ENCODE results near the gene GALNS. TPM values are rescaled to one million over a fixed set of nuclear protein-coding genes. Genes with fewer than 3 reads are reported as not detected.

GALNS gene
- total RNA-seq, 2 experiments from 2014 or later = 17.2 to 49.0 TPM

GRCh38 chr16:88862968-88863367 is 6.2 kb upstream of the GALNS start:
- Histone ChIP-seq H3K27ac (ENCODE audit: low read depth, low read length, poor library complexity, severe bottlenecking) (no peak overlapping the region), H3K9me3 (ENCODE audit: low read length) (no peaks in the 10 kb centered on the region), H3K36me3 (ENCODE audit: insufficient read depth, low read length) (peaks cover 23% of the 10 kb centered on the region), H3K9me2 (ENCODE audit: insufficient read depth, low read length) (no peaks in the 10 kb centered on the region), H2AFZ (ENCODE audit: low read length) (no peak overlapping the region), H3K79me2 (ENCODE audit: insufficient read depth, low read depth, low read length) (no peaks in the 10 kb centered on the region; the same call in 1 of the 2 replicates), H4K20me1 (ENCODE audit: insufficient read depth, low read length) (no peaks in the 10 kb centered on the region), H3K4me2 (ENCODE audit: low read length) (no peak overlapping the region), H3K4me3 (ENCODE audit: low read depth, low read length, poor library complexity, severe bottlenecking) (no peak overlapping the region), H3K4me1 (ENCODE audit: insufficient read depth, low read length, poor library complexity, severe bottlenecking) (peaks cover 8% of the 10 kb centered on the region)
- POLR2A ChIA-PET = no interaction called here
- no TSS peak for BruUV-seq (replicated peaks)
- intact Hi-C loops (cut with micrococcal nuclease; ENCODE audit: unreplicated experiment) = no loop called here
- DNase-seq (ENCODE audit: low spot score) = no peak
- TF ChIP-seq CTCF (conservative IDR thresholded peaks at IDR 0.05; ENCODE audit: low read length) = no peak
- TF ChIP-seq EZH2phosphoT487 (IDR thresholded peaks at IDR 0.05; ENCODE audit: borderline replicate concordance, low read depth, low read length) = no peak
- CTCF ChIA-PET (ENCODE audit: unreplicated experiment) = no interaction called here

GRCh38 chr16:88861359-88861758 is 4.6 kb upstream of the GALNS start:
- POLR2A ChIA-PET = no interaction called here
- H2AFZ ChIP-seq (ENCODE audit: low read length) = no peak overlapping the region

More at GRCh38 chr16:88861359-88861758, 4.6 kb upstream of the GALNS start:
- Histone ChIP-seq H3K36me3 (ENCODE audit: insufficient read depth, low read length) (peaks cover 23% of the 10 kb centered on the region), H3K4me1 (ENCODE audit: insufficient read depth, low read length, poor library complexity, severe bottlenecking) (peaks cover 6% of the 10 kb centered on the region), H3K4me3 (ENCODE audit: low read depth, low read length, poor library complexity, severe bottlenecking) (no peak overlapping the region), H4K20me1 (ENCODE audit: insufficient read depth, low read length) (no peaks in the 10 kb centered on the region), H3K79me2 (ENCODE audit: insufficient read depth, low read depth, low read length) (no peaks in the 10 kb centered on the region; the same call in 1 of the 2 replicates), H3K9me3 (ENCODE audit: low read length) (no peaks in the 10 kb centered on the region), H3K27ac (ENCODE audit: low read depth, low read length, poor library complexity, severe bottlenecking) (no peak overlapping the region), H3K9me2 (ENCODE audit: insufficient read depth, low read length) (no peaks in the 10 kb centered on the region), H3K4me2 (ENCODE audit: low read length) (no peak overlapping the region)
- DNase-seq (ENCODE audit: low spot score) = no peak
- no TSS peak for BruUV-seq (replicated peaks)
- CTCF ChIA-PET (ENCODE audit: unreplicated experiment) = no interaction called here
- TF ChIP-seq CTCF (conservative IDR thresholded peaks at IDR 0.05; ENCODE audit: low read length) (no peak), EZH2phosphoT487 (IDR thresholded peaks at IDR 0.05; ENCODE audit: borderline replicate concordance, low read depth, low read length) (no peak)
- intact Hi-C loops (cut with micrococcal nuclease; ENCODE audit: unreplicated experiment) = no loop called here
